ENCODE measurements around the gene UBE3A.
"Not testable (repeated sequence)": the region's sequence is repeated elsewhere in the genome, so short reads cannot be mapped to it uniquely, and the experiment has no call there.

UBE3A gene

GRCh38 chr15:25416693-25417092 is 22.1 kb downstream of the UBE3A start:
- TF ChIP-seq CTCF (IDR thresholded peaks at IDR 0.05; ENCODE audit: unreplicated experiment in 3 of 3), result no peak
- H3K27me3 Mint-ChIP-seq (ENCODE audit: low read depth), result no peaks in the 10 kb centered on the region

GRCh38 chr15:25415707-25416106 is 23.1 kb downstream of the UBE3A start:
- H3K4me3 Mint-ChIP-seq, result no peak overlapping the region
- H3K4me1 Mint-ChIP-seq, result peaks cover 5% of the 10 kb centered on the region
- peaks cover 77% of the 10 kb centered on the region for H3K36me3 Mint-ChIP-seq (ENCODE audit: low read depth)
- H3K27ac Mint-ChIP-seq, result no peak overlapping the region
- no peak for TF ChIP-seq CTCF (IDR thresholded peaks at IDR 0.05; ENCODE audit: unreplicated experiment in 3 of 3)
- H3K9me3 Mint-ChIP-seq, result peaks cover 45% of the 10 kb centered on the region
- H3K27me3 Mint-ChIP-seq (ENCODE audit: low read depth), result no peaks in the 10 kb centered on the region

More at GRCh38 chr15:25416693-25417092, 22.1 kb downstream of the UBE3A start:
- peaks cover 51% of the 10 kb centered on the region for H3K9me3 Mint-ChIP-seq
- peaks cover 5% of the 10 kb centered on the region for H3K4me1 Mint-ChIP-seq
- H3K27ac Mint-ChIP-seq, result peak overlapping the region in 2 of 3 experiments; percentile 50 to 51
- H3K4me3 Mint-ChIP-seq, result no peak overlapping the region
- H3K36me3 Mint-ChIP-seq (ENCODE audit: low read depth), result peaks cover 86% of the 10 kb centered on the region

GRCh38 chr15:25415217-25415616 is 23.6 kb downstream of the UBE3A start:
- H3K9me3 Mint-ChIP-seq, result peaks cover 43% of the 10 kb centered on the region
- peaks cover 5% of the 10 kb centered on the region for H3K4me1 Mint-ChIP-seq
- H3K27me3 Mint-ChIP-seq (ENCODE audit: low read depth), result no peaks in the 10 kb centered on the region
- no peak overlapping the region for H3K4me3 Mint-ChIP-seq
- TF ChIP-seq CTCF (IDR thresholded peaks at IDR 0.05; ENCODE audit: unreplicated experiment in 3 of 3), result no peak
- peaks cover 73% of the 10 kb centered on the region for H3K36me3 Mint-ChIP-seq (ENCODE audit: low read depth)
- H3K27ac Mint-ChIP-seq, result no peak overlapping the region

- Mint-ChIP-seq H3K36me3 (ENCODE audit: low read depth) (peaks cover 51% of the 10 kb centered on the region), H3K27ac (no peak overlapping the region)
- no peak for TF ChIP-seq CTCF (IDR thresholded peaks at IDR 0.05; ENCODE audit: unreplicated experiment in 3 of 3)
These were observed 28.2 kb downstream of the UBE3A start for GRCh38 chr15:25410649-25411048.

GRCh38 chr15:25409731-25410130 is 29.1 kb downstream of the UBE3A start:
- not testable (repeated sequence) for H3K9me3 Mint-ChIP-seq; H3K27me3 Mint-ChIP-seq (ENCODE audit: low read depth); H3K4me3 Mint-ChIP-seq
- peaks cover 10% of the 10 kb centered on the region for H3K4me1 Mint-ChIP-seq
- H3K36me3 Mint-ChIP-seq (ENCODE audit: low read depth), result peaks cover 54% of the 10 kb centered on the region
- peak overlapping the region in 2 of 3 experiments; percentile 20 to 34 for H3K27ac Mint-ChIP-seq

More at GRCh38 chr15:25410649-25411048, 28.2 kb downstream of the UBE3A start:
- Mint-ChIP-seq H3K27me3 (ENCODE audit: low read depth) (no peaks in the 10 kb centered on the region), H3K9me3 (peaks cover 9% of the 10 kb centered on the region), H3K4me1 (peaks cover 10% of the 10 kb centered on the region), H3K4me3 (no peak overlapping the region)

GRCh38 chr15:25408929-25409328 is 29.9 kb downstream of the UBE3A start:
- Mint-ChIP-seq H3K9me3 (peaks cover 8% of the 10 kb centered on the region), H3K4me3 (no peak overlapping the region), H3K4me1 (peaks cover 10% of the 10 kb centered on the region), H3K27ac (no peak overlapping the region), H3K36me3 (ENCODE audit: low read depth) (peaks cover 55% of the 10 kb centered on the region), H3K27me3 (ENCODE audit: low read depth) (no peaks in the 10 kb centered on the region)
- TF ChIP-seq CTCF (IDR thresholded peaks at IDR 0.05; ENCODE audit: unreplicated experiment in 3 of 3), result no peak
